B cell (primary cell): ENCODE data around the gene DPH7. TPM values are rescaled to one million over a fixed set of nuclear protein-coding genes. Genes with fewer than 3 reads are reported as not detected.

ENCODE experiments used
- ATAC-seq: fragments of 200-7000 bp; cut with Tn5 transposase; one replicate; pipeline ENCODE4 v1.10.0; 2021; ENCODE audit warnings: low read depth, mild to moderate bottlenecking, moderate number of reproducible peaks, moderate library complexity
- CTCF ChIA-PET: fragments of 350-600 bp; sonication (Branson Sonifier 250); formaldehyde crosslinking; loops from one replicate; lab custom pipeline; 2021; ENCODE audit warnings: antibody characterized with exemption, inconsistent platforms; lab: Charles Lee
- POLR2A ChIA-PET: fragments of 350-600 bp; sonication (Branson Sonifier 250); formaldehyde crosslinking; loops from one replicate; lab custom pipeline; 2021; ENCODE audit warnings: antibody characterized with exemption; lab: Charles Lee
- DNase-seq: peaks from one replicate; pipeline ENCODE4 v3.0.0; 2013
- H2AFZ ChIP-seq: 2 replicates; pipeline ENCODE4 v1.6.1; 2012; ENCODE audit warnings: mild to moderate bottlenecking, low read depth, low read length; ENCODE audit not compliant: insufficient read depth, poor library complexity, severe bottlenecking
- H3K27ac ChIP-seq, 2 donors: 1 replicate in 1 of 2; 2 replicates in 1 of 2; pipeline ENCODE4 v1.5.1; 2012 to 2013; ENCODE audit warnings: low read length in 2 of 2, mild to moderate bottlenecking in 2 of 2, moderate library complexity in 1 of 2
- H3K27me3 ChIP-seq, 4 experiments: fragments of 200-600 bp in 1 of 4; sonication (generic) in 1 of 4; replicated peaks in 1 of 4; 1 replicate in 2 of 4; 2 replicates in 2 of 4; pipeline versions ENCODE4 v1.6.1 to v1.7.0; 2013 to 2016; ENCODE audit warnings: low read length in 3 of 4, mild to moderate bottlenecking in 2 of 4, mixed read lengths in 1 of 4, moderate library complexity in 1 of 4; ENCODE audit not compliant: insufficient read depth in 4 of 4, control insufficient read depth in 3 of 4; ENCODE audit errors: control extremely low read depth in 1 of 4
- H3K36me3 ChIP-seq, 2 experiments: replicated peaks in 1 of 2; 1 replicate in 1 of 2; 2 replicates in 1 of 2; pipeline versions ENCODE4 v1.6.1 to v1.7.1; 2013; ENCODE audit warnings: low read length in 1 of 2; ENCODE audit not compliant: insufficient read depth in 2 of 2, control insufficient read depth in 1 of 2; ENCODE audit errors: control extremely low read depth in 1 of 2, extremely low read depth in 1 of 2
- H3K4me1 ChIP-seq, 2 donors: fragments of 200-600 bp in 1 of 2; sonication (generic) in 1 of 2; 1 replicate in 1 of 2; 2 replicates in 1 of 2; pipeline versions ENCODE4 v1.5.1 to v1.6.1; 2013 to 2017; ENCODE audit warnings: low read length in 2 of 2; ENCODE audit not compliant: control insufficient read depth in 2 of 2, insufficient read depth in 2 of 2
- H3K4me2 ChIP-seq: replicated peaks from 2 replicates; pipeline ENCODE3; 2012; ENCODE audit warnings: mild to moderate bottlenecking, low read depth, low read length; ENCODE audit not compliant: poor library complexity, severe bottlenecking
- H3K4me3 ChIP-seq, 5 experiments: fragments of 200-600 bp in 1 of 5; sonication (generic) in 1 of 5; 1 replicate in 3 of 5; 2 replicates in 2 of 5; pipeline versions ENCODE4 v1.5.1 to v1.7.0; 2011 to 2016; ENCODE audit warnings: low read length in 4 of 5, mild to moderate bottlenecking in 4 of 5, low read depth in 2 of 5, control low read depth in 1 of 5, moderate library complexity in 1 of 5; ENCODE audit not compliant: insufficient read depth in 1 of 5; ENCODE audit errors: control extremely low read depth in 1 of 5, extremely low read depth in 1 of 5
- H3K79me2 ChIP-seq: fragments of 200-600 bp; sonication (generic); one replicate; pipeline ENCODE4 v1.6.0; 2016; ENCODE audit warnings: low read length; ENCODE audit not compliant: control insufficient read depth, insufficient read depth
- H3K9ac ChIP-seq: fragments of 200-600 bp; sonication (generic); 2 replicates; pipeline ENCODE4 v1.6.1; 2017; ENCODE audit warnings: mild to moderate bottlenecking, low read length, moderate library complexity
- H3K9me3 ChIP-seq, 3 donors: one replicate each; pipeline versions ENCODE4 v1.6.1 to v1.7.1; 2013; ENCODE audit warnings: low read length in 2 of 3; ENCODE audit not compliant: control insufficient read depth in 2 of 3, insufficient read depth in 1 of 3; ENCODE audit errors: control extremely low read depth in 1 of 3
- H4K20me1 ChIP-seq: 2 replicates; pipeline ENCODE4 v1.6.0; 2012; ENCODE audit warnings: mild to moderate bottlenecking, low read length; ENCODE audit not compliant: insufficient read depth, control insufficient read depth, poor library complexity, severe bottlenecking
- H3K27ac Mint-ChIP-seq: one replicate; pipeline ENCODE4 v1.8.0; 2021; ENCODE audit warnings: mixed read lengths
- H3K27me3 Mint-ChIP-seq: one replicate; pipeline ENCODE4 v1.8.0; 2021; ENCODE audit warnings: mixed read lengths
- H3K4me1 Mint-ChIP-seq: one replicate; pipeline ENCODE4 v1.8.0; 2021; ENCODE audit warnings: mixed read lengths
- H3K4me3 Mint-ChIP-seq: one replicate; pipeline ENCODE4 v1.8.0; 2021; ENCODE audit warnings: mixed read lengths
- H3K9me3 Mint-ChIP-seq: one replicate; pipeline ENCODE4 v1.8.0; 2022; ENCODE audit warnings: mixed read lengths; ENCODE audit not compliant: insufficient read depth
- EZH2 ChIP-seq: IDR thresholded peaks from 2 replicates; pipeline ENCODE4 v1.6.1; 2012; ENCODE audit warnings: borderline replicate concordance, low read depth, mild to moderate bottlenecking, moderate library complexity, low read length; ENCODE audit not compliant: insufficient read depth, poor library complexity, severe bottlenecking
- whole genome bisulfite sequencing: methylation state at CpG from one replicate; pipeline ENCODE4 v1.1.5; 2013; ENCODE audit warnings: missing lambda C conversion rate; ENCODE audit not compliant: insufficient coverage; 5-methylcytosine and 5-hydroxymethylcytosine counted together
- intact Hi-C: fragments of 100-400 bp; cut with micrococcal nuclease; formaldehyde crosslinking; loops from one replicate; pipeline ENCODE4 v1.10.0; 2022
- polyA plus RNA-seq: library from polyadenylated mRNA; depleted of rRNA; stranded (reverse); fragments of >200 nt; gene quantifications from 2 replicates; pipeline ENCODE4 v1.2.3, GENCODE V29; 2012
- total RNA-seq, 2 donors: library from RNA; stranded (reverse); fragments of 120-200 nt in 1 of 2; gene quantifications; 1 replicate in 1 of 2; 2 replicates in 1 of 2; pipeline versions ENCODE4 v1.2.3 to v1.2.4, GENCODE V29; 2013 to 2022
- TF ChIP-seq, protein P1 (sequence below): fragments of 200-600 bp; IDR thresholded peaks from one replicate; pipeline ENCODE4 v1.8.0; 2022; ENCODE audit warnings: antibody characterized with exemption, mild to moderate bottlenecking

The DPH7 gene
- total and polyA plus RNA-seq, 2 donors (not counting 1 experiment from before 2014, with no cell fraction given): 64.7 to 93.8 TPM

DNA sequence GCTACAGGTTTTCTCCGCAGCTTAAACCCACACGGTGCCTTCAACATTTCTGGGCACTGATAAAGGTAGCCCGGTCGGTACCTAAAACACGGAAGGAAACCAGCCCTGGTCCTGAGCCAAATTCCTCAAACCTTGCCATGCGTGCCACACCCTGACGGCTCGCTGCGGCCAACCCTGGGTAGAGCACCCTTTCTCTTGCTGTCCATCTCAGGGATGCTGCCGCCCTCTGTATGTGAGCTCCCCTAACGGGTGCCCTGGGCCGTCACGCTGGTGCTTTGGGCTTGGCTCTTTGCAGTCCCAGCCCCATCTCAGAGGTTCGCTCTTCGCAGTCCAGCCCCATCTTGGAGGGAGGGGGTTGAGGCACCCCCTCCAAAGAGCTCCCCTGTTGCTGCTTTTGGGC lies 72.5 kb downstream of the DPH7 start:
- Mint-ChIP-seq H3K27me3 (no peaks in the 10 kb centered on the region), H3K4me1 (no peaks in the 10 kb centered on the region), H3K27ac (no peak overlapping the region), H3K4me3 (no peak overlapping the region), H3K9me3 (no peaks in the 10 kb centered on the region)
- Histone ChIP-seq H2AFZ (no peak overlapping the region), H3K4me1 (no peaks in the 10 kb centered on the region), H3K4me3 (no peak overlapping the region), H3K9ac (no peak overlapping the region), H3K4me2 (no peak overlapping the region), H3K36me3 (no peaks in the 10 kb centered on the region), H3K27me3 (no peaks in the 10 kb centered on the region), H3K9me3 (peaks cover 0 to 40% (median 0%) of the 10 kb centered on the region in 3 donors), H3K79me2 (no peaks in the 10 kb centered on the region), H3K27ac (no peak overlapping the region), H4K20me1 (no peaks in the 10 kb centered on the region)
- CTCF ChIA-PET: no interaction called here
- ATAC-seq (no peak), DNase-seq (no peak)
- intact Hi-C loops: no loop called here
- WGBS: 90% methylated on average over 11 of the region's 15 CpGs
- POLR2A ChIA-PET: no interaction called here
- TF ChIP-seq, protein P1, sequence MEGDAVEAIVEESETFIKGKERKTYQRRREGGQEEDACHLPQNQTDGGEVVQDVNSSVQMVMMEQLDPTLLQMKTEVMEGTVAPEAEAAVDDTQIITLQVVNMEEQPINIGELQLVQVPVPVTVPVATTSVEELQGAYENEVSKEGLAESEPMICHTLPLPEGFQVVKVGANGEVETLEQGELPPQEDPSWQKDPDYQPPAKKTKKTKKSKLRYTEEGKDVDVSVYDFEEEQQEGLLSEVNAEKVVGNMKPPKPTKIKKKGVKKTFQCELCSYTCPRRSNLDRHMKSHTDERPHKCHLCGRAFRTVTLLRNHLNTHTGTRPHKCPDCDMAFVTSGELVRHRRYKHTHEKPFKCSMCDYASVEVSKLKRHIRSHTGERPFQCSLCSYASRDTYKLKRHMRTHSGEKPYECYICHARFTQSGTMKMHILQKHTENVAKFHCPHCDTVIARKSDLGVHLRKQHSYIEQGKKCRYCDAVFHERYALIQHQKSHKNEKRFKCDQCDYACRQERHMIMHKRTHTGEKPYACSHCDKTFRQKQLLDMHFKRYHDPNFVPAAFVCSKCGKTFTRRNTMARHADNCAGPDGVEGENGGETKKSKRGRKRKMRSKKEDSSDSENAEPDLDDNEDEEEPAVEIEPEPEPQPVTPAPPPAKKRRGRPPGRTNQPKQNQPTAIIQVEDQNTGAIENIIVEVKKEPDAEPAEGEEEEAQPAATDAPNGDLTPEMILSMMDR: no peak
- TF ChIP-seq EZH2: no peak

DNA sequence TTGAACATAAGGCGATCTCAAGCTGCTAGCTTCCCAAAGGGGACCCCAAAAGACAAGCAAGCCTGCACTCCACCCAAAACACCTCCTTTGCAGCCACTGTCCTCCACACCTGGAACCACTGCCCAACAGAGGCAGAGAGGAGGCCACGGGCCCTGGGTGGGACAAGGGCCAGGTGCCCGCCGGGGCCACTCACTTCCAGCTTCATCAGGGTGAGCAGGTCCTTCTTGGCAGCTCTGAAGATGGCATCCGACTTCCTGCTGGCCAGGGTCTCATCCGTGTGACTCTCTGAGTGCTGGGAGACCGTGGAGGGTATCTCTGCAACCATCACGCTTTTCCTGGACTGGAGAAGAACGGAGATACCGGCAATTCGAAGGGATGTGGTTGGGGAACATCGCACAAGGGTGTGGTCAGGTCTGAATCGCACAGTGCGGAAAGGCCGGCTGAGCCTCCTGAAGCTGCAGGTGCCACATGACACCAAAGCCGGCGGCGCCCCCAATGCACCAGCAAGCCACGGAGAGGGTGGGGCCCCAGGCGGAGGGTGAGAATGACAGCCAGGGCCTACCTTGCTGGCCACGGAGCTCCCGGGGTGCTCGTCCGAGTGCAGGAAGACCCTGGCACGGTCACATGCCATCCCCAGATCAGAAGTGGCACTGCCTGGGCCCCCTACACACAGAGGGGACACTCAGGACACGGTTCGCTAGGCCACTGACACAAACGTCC lies 73.1 kb downstream of the DPH7 start:
- DNase-seq: no peak
- H3K4me3 ChIP-seq: no peak overlapping the region
- H4K20me1 ChIP-seq: no peaks in the 10 kb centered on the region
- peaks cover 0 to 42% (median 0%) of the 10 kb centered on the region in 3 donors for H3K9me3 ChIP-seq
- no peaks in the 10 kb centered on the region for H3K36me3 ChIP-seq
- no peaks in the 10 kb centered on the region for H3K4me1 Mint-ChIP-seq
- H3K27me3 ChIP-seq: no peaks in the 10 kb centered on the region
- TF ChIP-seq, protein P1: no peak
- no peak for TF ChIP-seq EZH2
- no peak overlapping the region for H3K9ac ChIP-seq
- intact Hi-C loops: no loop called here
- no peak overlapping the region for H3K4me3 Mint-ChIP-seq
- ATAC-seq: no peak
- no peaks in the 10 kb centered on the region for H3K4me1 ChIP-seq
- no peak overlapping the region for H2AFZ ChIP-seq
- H3K9me3 Mint-ChIP-seq: no peaks in the 10 kb centered on the region
- ChIA-PET CTCF (no interaction called here), POLR2A (interaction anchor here (0.6 kb wide), 1 partner anchor 76 kb away, joined by 4 read pairs; no protein-coding TSS in a partner anchor)
- no peaks in the 10 kb centered on the region for H3K79me2 ChIP-seq
- H3K27ac Mint-ChIP-seq: no peak overlapping the region
- 92% methylated on average over 26 of the region's 28 CpGs for WGBS
- no peak overlapping the region for H3K4me2 ChIP-seq
- H3K27me3 Mint-ChIP-seq: no peaks in the 10 kb centered on the region
- no peak overlapping the region for H3K27ac ChIP-seq
